MV-4-11 (cell line): ENCODE results near the gene TRIM17.

Source experiments
- DNase-seq: peaks from one replicate; lab custom pipeline; 2025; lab: John Stamatoyannopoulos, UW

Gene TRIM17

GRCh38 chr1:228416217-228416933 is at the start of gene TRIM17:
TSS of gene TRIM17 (minus strand) at chr1:228416861. CDS start at chr1:228415072, 1,789 bp downstream.
- DNase-seq: no peak

- no peak for DNase-seq
Measured at GRCh38 chr1:228465571-228466146, 49.0 kb upstream of the TRIM17 start.

GRCh38 chr1:228465141-228465540 is 48.5 kb upstream of the TRIM17 start:
- no peak for DNase-seq

GRCh38 chr1:228464487-228464983 is 47.9 kb upstream of the TRIM17 start:
- no peak for DNase-seq

- peak; percentile 86 for DNase-seq
Measured at GRCh38 chr1:228463559-228464455, 47.1 kb upstream of the TRIM17 start.

- DNase-seq: no peak
Measured at GRCh38 chr1:228463009-228463558, 46.4 kb upstream of the TRIM17 start.

- no peak for DNase-seq
Measured at GRCh38 chr1:228462560-228462959, 45.9 kb upstream of the TRIM17 start.

- DNase-seq: no peak
Measured at GRCh38 chr1:228460821-228461220, 44.2 kb upstream of the TRIM17 start.

GRCh38 chr1:228459091-228459993 is 42.7 kb upstream of the TRIM17 start:
- DNase-seq: peak; percentile 57

- peak; percentile 99 for DNase-seq
Measured at GRCh38 chr1:228457396-228458176, 40.9 kb upstream of the TRIM17 start.

GRCh38 chr1:228457017-228457395 is 40.3 kb upstream of the TRIM17 start:
- no peak for DNase-seq

- no peak for DNase-seq
Measured at GRCh38 chr1:228456252-228457016, 39.8 kb upstream of the TRIM17 start.

GRCh38 chr1:228455715-228456114 is 39.1 kb upstream of the TRIM17 start:
- peak; percentile 5 for DNase-seq

GRCh38 chr1:228454238-228454637 is 37.6 kb upstream of the TRIM17 start:
- no peak for DNase-seq

- DNase-seq: no peak
Measured at GRCh38 chr1:228453614-228454013, 37.0 kb upstream of the TRIM17 start.

- no peak for DNase-seq
Measured at GRCh38 chr1:228453022-228453560, 36.4 kb upstream of the TRIM17 start.

- peak; percentile 74 for DNase-seq
Measured at GRCh38 chr1:228452194-228453021, 35.7 kb upstream of the TRIM17 start.

- no peak for DNase-seq
Measured at GRCh38 chr1:228450200-228450599, 33.5 kb upstream of the TRIM17 start.
